C1 segment of cervical spinal cord (tissue), 14 donors: ENCODE results near the gene TSN.
A peak's percentile ranks its signal among the peaks of the same experiment; 100 is the strongest.
"Not testable (repeated sequence)": the region's sequence is repeated elsewhere in the genome, so short reads cannot be mapped to it uniquely, and the experiment has no call there.

ENCODE experiments used
- DNase-seq, 14 donors: peaks; one replicate each; lab custom pipeline; 2025; lab: John Stamatoyannopoulos, UW

TSN gene

DNA sequence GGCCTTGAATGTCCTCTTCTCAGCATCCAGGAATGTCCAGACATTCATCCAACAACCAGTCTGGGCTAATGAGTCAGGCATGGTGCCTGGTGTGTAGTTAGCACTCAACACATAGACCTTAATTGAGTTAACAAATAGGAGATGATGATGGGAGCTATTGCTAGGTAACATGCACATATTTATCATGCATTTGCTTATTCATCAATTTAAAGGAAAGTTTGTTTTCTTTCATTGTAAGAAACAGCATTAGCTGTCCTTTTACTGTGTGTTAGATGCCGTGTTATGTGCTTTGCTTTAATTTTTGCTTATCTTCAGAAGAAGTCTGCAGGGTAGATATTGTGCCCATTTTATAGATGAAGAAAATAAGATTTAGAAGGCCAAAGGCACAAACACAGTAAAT lies 43.2 kb downstream of the TSN start:
- DNase-seq, result no peak

DNA sequence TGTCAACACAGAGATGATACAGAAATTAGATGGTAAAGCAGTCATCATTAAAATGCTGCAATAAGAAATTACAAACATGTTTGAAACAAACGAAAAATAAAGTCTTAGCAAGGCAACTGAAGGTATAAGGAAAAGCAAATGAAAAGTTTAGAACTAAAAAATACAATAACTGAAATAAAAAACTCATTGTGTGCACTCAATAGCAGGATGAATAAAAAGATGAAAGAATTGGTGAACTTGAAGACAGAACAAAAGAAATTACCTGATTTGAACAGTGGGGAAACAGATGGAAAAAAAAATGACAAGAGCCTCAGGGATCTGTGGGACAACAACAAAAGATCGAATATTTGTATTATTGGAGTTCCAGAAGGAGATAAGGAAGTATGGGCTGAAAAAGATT lies 46.5 kb downstream of the TSN start:
- no peak for DNase-seq

- no peak for DNase-seq
Observed at GRCh38 chr2:121803503-121803902, 48.1 kb downstream of the TSN start.

DNA sequence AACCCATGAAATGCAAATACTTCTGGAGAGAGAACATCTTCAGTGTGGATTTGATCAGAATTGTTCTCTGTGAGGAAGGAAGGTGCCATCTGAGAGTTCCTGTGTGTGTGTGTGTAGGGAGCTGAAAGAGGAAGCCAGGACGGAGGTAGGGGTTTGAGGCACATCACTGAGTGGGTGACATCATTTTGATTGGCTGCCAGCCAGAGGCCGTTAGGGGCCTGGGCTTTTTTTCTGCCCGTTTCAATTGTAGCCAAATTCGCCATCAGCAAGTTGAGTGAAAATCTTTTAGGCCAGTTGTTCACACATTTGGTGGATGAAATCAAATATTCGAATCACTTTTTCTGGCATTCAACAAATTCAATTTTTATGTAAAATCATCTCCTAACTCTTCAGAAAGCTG lies 48.9 kb downstream of the TSN start:
- no peak for DNase-seq

DNA sequence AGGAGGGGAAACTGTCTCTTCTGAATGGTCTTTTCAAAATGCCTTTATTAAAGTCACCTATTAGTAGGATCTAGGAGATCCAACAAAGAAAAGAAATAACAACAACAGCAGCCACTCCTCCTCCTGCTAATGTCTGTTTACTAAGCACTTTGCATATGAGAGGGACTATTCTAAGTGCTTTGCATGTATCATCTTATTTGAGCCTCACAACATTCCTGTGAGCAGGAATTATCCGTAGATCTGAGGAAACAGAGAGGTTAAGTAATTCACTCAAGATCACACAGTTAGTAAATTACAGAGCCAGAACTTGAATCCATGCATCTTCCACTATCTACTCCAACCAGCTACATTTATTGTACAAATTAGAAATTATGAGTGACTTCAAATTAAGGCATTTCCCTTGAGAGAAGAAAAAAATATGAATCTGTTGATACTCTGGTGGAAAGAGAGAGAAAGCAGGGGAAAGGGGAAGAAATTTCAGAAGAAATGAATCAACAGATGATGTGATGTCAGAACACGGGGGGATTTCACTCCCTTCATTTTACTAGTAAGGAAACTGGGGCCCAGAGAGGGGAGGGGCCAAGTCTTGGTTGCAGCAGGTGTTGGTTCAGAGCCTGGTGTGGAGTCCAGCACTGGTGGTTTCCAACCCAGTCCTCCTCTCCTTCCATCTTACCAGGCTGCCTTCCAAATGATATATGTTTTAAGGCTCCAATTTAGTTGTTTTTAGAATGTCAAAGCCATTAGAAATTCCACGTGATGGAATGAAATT lies 49.7 kb downstream of the TSN start:
- no peak for DNase-seq

GRCh38 chr2:121805766-121806143 lies 50.3 kb downstream of the TSN start:
- DNase-seq, result no peak

DNA sequence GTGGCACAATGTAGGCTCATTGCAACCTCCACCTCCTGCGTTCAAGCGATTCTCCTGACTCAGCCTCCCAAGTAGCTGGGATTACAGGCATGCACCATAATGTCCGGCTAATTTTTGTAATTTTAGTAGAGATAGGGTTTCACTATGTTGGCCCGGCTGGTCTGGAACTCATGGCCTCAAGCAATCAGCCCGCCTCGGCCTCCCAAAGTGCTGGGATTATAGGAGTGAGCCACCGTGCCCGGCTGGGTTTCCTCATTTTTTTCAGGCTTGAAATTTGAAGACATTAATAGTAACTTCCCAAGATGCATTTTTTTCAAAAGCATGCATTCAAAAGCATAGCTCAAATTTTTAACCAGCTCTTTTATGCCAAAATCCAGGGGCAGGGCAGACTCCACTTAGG lies 52.3 kb downstream of the TSN start:
- not testable (repeated sequence) for DNase-seq

DNA sequence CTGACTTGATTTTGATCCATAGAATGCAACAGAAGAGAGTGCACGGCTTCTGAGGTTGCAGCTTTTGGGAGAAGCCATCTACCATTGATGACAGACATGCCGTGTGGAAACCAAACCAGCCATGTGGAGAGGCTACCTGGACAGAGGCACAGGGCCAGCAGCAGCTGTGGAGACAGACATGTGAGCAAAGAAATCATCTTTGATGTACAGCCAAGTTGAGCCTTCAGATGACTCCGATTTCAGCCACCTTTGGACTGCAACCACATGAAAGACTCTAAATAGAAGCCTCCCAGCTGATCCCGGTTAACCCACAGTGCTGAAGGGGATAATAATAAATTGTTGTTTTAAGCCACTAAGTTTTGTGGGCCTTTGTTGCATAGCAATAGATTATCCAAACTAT lies 54.2 kb downstream of the TSN start:
- no peak for DNase-seq

GRCh38 chr2:121810959-121811853 lies 55.8 kb downstream of the TSN start:
- peak in 11 of 14 donors; percentile 3 to 47 (median 28) for DNase-seq

GRCh38 chr2:121813083-121813482 lies 57.6 kb downstream of the TSN start:
- not testable (repeated sequence) for DNase-seq

DNA sequence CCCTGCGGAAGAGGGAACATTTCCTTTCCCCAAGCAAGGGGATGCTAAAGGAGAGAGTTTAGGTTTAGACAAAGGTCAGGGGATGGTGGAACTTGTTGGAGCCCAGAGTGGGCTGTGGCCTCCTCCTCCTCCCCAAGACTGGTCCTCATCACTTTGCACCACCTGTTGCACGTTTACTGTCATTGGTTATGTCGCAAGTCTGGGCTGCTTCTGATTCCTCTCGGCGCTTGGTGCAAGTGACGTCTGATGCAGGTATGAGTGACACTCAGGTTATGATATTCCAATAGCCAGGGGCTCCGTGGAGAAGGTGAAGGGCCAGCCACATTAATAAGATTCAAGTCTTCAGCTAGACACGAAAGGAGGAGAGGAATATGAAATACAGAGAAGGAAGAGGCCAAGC lies 59.8 kb downstream of the TSN start:
- no peak for DNase-seq

DNA sequence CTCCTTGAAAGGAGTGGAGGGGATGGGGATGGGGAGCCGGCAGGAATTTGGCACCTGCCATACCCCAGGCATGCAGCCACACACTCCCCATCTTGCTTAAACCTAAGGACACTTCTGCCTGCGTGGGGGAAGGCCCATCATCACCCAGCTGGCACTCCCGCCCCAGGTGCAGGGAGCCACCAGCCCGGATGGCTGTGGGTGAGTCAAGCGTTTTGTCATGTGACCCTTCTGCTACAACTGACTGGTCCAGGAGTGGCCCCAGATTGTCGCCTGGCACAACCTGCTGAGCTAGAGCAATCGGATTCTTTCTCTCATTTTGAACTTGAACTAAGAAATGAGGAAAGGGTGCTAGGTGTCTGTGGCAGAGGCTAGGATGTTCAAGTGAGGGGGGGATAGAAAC lies 61.3 kb downstream of the TSN start:
- DNase-seq, result no peak

DNA sequence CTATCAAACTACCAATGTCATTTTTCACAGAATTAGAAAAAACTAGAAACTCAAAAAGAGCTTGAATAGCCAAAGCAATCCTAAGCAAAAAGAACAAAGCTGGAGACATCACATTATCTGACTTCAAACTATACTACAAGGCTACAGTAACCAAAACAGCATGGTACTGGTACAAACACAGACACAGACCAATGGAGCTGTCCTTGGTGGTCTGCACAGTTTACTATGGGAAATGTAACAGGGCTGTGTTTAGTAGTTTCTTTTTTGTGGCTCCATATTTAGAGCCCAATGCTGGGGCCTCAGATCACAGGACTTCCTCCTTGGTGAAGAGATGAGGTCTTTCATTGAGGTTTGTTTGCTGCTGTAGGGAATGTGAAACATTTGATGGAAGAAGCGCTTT lies 61.9 kb downstream of the TSN start:
- not testable (repeated sequence) for DNase-seq
